GM12892 (cell line): ENCODE measurements around the gene PGM3.

Source experiments
- POLR2A ChIP-seq: IDR thresholded peaks from 2 replicates; pipeline ENCODE4 v1.6.1; 2011; ENCODE audit warnings: low read depth, low read length, control low read depth
- POLR2AphosphoS5 ChIP-seq: IDR thresholded peaks from 2 replicates; pipeline ENCODE4 v1.6.1; 2011; ENCODE audit warnings: low read depth, low read length, control low read depth
- TAF1 ChIP-seq: IDR thresholded peaks from 2 replicates; pipeline ENCODE4 v1.6.1; 2011; ENCODE audit warnings: low read depth, mild to moderate bottlenecking, control low read depth, low read length, borderline replicate concordance

DNA sequence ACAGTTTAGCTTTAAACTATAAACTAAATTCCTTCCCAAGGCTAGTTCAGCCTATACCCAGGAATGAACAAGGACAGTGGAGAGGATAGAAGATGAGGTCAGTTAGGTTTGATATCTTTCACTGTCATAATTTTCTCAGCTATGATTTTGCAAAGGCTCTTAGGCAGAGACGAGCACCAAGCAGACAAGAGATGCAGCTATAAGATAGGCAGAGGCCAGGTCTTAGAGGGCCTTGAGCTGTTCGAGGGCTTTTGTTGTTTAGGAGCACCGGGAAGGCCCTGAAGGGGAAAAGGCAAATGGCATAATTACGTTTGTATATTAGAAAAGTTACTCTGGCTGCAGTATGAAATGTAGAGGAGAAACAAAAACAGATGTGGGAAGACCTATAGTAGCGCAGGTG, 65.8 kb downstream of the PGM3 start:
- TF ChIP-seq POLR2AphosphoS5 (no peak), POLR2A (no peak), TAF1 (no peak)
